ENCODE data around the gene ZNF385B. TPM values are rescaled to one million over a fixed set of nuclear protein-coding genes. Genes with fewer than 3 reads are reported as not detected.

The ZNF385B gene
- total RNA-seq, 1 donor from 2014 or later = 18.4 TPM

- DNase-seq = no peak
These were observed 311.2 kb downstream of the ZNF385B start for GRCh38 chr2:179550214-179550613.

- no peak for DNase-seq
These were observed 314.8 kb downstream of the ZNF385B start for GRCh38 chr2:179546656-179547055.

- no peak for DNase-seq
These were observed 316.4 kb downstream of the ZNF385B start for GRCh38 chr2:179545024-179545423.

- no peak for DNase-seq
These were observed 318.0 kb downstream of the ZNF385B start for GRCh38 chr2:179543361-179543901.

GRCh38 chr2:179541586-179541985 lies 319.8 kb downstream of the ZNF385B start:
- DNase-seq = no peak

GRCh38 chr2:179539124-179539511 lies 322.3 kb downstream of the ZNF385B start:
- DNase-seq = no peak

- DNase-seq = no peak
These were observed 322.8 kb downstream of the ZNF385B start for GRCh38 chr2:179538406-179539123.

- DNase-seq = no peak
These were observed 325.2 kb downstream of the ZNF385B start for GRCh38 chr2:179536185-179536584.

GRCh38 chr2:179533875-179534274 lies 327.5 kb downstream of the ZNF385B start:
- DNase-seq = no peak

- no peak for DNase-seq
These were observed 328.5 kb downstream of the ZNF385B start for GRCh38 chr2:179532863-179533278.

- no peak for DNase-seq
These were observed 332.8 kb downstream of the ZNF385B start for GRCh38 chr2:179528576-179529069.

- no peak for DNase-seq
These were observed 336.1 kb downstream of the ZNF385B start for GRCh38 chr2:179525340-179525739.

- DNase-seq = no peak
These were observed 336.5 kb downstream of the ZNF385B start for GRCh38 chr2:179524809-179525339.

- no peak for DNase-seq
These were observed 339.5 kb downstream of the ZNF385B start for GRCh38 chr2:179521944-179522343.

GRCh38 chr2:179518830-179519229 lies 342.6 kb downstream of the ZNF385B start:
- no peak for DNase-seq

- no peak for DNase-seq
These were observed 348.2 kb downstream of the ZNF385B start for GRCh38 chr2:179513181-179513580.

GRCh38 chr2:179512281-179513035 lies 349.0 kb downstream of the ZNF385B start:
- DNase-seq = no peak

GRCh38 chr2:179511105-179511789 lies 350.2 kb downstream of the ZNF385B start:
- no peak for DNase-seq

GRCh38 chr2:179495315-179495714 lies 366.1 kb downstream of the ZNF385B start:
- DNase-seq = no peak

GRCh38 chr2:179488563-179488962 lies 372.8 kb downstream of the ZNF385B start:
- no peak for DNase-seq

GRCh38 chr2:179487010-179487731 lies 374.2 kb downstream of the ZNF385B start:
- DNase-seq = no peak

GRCh38 chr2:179483131-179483530 lies 378.3 kb downstream of the ZNF385B start:
- no peak for DNase-seq

Measured in occipital lobe (tissue), 2 donors.